ENCODE data around the gene CLMN.

DNA sequence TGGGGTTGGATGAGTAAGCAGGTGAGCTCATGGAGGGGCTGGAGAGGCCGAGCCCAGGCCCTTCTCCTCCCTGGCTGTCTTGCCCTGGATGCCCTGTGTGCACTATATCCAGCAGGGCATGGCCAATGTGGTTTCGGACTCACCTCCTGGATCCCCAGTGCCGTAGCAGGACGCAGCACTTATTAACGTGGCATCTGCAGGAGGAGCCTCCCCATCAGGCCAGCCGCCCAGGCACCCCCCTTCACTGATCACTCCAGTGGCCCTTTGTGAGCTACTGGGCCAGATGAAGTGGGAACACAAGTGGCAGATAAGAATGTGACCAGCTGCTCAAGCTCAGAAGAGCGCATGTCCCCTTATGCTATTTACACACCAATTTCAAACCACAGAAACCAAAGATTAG lies 119.3 kb downstream of the CLMN start:
- TF ChIP-seq, protein P1, sequence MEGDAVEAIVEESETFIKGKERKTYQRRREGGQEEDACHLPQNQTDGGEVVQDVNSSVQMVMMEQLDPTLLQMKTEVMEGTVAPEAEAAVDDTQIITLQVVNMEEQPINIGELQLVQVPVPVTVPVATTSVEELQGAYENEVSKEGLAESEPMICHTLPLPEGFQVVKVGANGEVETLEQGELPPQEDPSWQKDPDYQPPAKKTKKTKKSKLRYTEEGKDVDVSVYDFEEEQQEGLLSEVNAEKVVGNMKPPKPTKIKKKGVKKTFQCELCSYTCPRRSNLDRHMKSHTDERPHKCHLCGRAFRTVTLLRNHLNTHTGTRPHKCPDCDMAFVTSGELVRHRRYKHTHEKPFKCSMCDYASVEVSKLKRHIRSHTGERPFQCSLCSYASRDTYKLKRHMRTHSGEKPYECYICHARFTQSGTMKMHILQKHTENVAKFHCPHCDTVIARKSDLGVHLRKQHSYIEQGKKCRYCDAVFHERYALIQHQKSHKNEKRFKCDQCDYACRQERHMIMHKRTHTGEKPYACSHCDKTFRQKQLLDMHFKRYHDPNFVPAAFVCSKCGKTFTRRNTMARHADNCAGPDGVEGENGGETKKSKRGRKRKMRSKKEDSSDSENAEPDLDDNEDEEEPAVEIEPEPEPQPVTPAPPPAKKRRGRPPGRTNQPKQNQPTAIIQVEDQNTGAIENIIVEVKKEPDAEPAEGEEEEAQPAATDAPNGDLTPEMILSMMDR (IDR thresholded peaks at IDR 0.05; ENCODE audit: insufficient read depth, low read length) = no peak
- TF ChIP-seq SPI1 (IDR thresholded peaks at IDR 0.05; ENCODE audit: borderline replicate concordance, low read depth) (no peak), POLR2AphosphoS5 (IDR thresholded peaks at IDR 0.05; ENCODE audit: low read depth) (no peak), GABPA (IDR thresholded peaks at IDR 0.05; ENCODE audit: low read depth) (no peak)
- TF ChIP-seq, protein P2, sequence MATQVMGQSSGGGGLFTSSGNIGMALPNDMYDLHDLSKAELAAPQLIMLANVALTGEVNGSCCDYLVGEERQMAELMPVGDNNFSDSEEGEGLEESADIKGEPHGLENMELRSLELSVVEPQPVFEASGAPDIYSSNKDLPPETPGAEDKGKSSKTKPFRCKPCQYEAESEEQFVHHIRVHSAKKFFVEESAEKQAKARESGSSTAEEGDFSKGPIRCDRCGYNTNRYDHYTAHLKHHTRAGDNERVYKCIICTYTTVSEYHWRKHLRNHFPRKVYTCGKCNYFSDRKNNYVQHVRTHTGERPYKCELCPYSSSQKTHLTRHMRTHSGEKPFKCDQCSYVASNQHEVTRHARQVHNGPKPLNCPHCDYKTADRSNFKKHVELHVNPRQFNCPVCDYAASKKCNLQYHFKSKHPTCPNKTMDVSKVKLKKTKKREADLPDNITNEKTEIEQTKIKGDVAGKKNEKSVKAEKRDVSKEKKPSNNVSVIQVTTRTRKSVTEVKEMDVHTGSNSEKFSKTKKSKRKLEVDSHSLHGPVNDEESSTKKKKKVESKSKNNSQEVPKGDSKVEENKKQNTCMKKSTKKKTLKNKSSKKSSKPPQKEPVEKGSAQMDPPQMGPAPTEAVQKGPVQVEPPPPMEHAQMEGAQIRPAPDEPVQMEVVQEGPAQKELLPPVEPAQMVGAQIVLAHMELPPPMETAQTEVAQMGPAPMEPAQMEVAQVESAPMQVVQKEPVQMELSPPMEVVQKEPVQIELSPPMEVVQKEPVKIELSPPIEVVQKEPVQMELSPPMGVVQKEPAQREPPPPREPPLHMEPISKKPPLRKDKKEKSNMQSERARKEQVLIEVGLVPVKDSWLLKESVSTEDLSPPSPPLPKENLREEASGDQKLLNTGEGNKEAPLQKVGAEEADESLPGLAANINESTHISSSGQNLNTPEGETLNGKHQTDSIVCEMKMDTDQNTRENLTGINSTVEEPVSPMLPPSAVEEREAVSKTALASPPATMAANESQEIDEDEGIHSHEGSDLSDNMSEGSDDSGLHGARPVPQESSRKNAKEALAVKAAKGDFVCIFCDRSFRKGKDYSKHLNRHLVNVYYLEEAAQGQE (IDR thresholded peaks at IDR 0.05; ENCODE audit: insufficient replicate concordance, low read depth) = no peak
